Testis (tissue), 3 donors: Measurements from ENCODE around the gene USP36. TPM values are rescaled to one million over a fixed set of nuclear protein-coding genes. Genes with fewer than 3 reads are reported as not detected.

Experiments used
- DNase-seq: peaks from one replicate; pipeline ENCODE4 v3.0.0-alpha.2; 2019
- H3K27ac ChIP-seq, 2 donors: fragments of 200-600 bp; sonication (generic); one replicate each; pipeline ENCODE4 v1.5.1; 2019
- H3K27me3 ChIP-seq: fragments of 200-600 bp; sonication (generic); one replicate; pipeline ENCODE4 v1.5.1; 2019
- H3K36me3 ChIP-seq: fragments of 200-600 bp; sonication (generic); one replicate; pipeline ENCODE4 v1.5.1; 2017; ENCODE audit warnings: low read depth; ENCODE audit errors: missing control alignments
- H3K4me1 ChIP-seq: fragments of 200-600 bp; sonication (generic); one replicate; pipeline ENCODE4 v1.5.1; 2019
- H3K4me3 ChIP-seq, 2 donors: fragments of 200-600 bp; sonication (generic); one replicate each; pipeline ENCODE4 v1.5.1; 2017 to 2019
- H3K9me3 ChIP-seq: fragments of 200-600 bp; sonication (generic); one replicate; pipeline ENCODE4 v1.5.1; 2017
- POLR2A ChIP-seq: fragments of 450-650 bp; IDR thresholded peaks from one replicate; pipeline ENCODE4 v1.6.1; 2017; ENCODE audit warnings: antibody characterized with exemption, mild to moderate bottlenecking, moderate library complexity
- whole genome bisulfite sequencing, 2 donors: methylation state at CpG; one replicate each; pipeline ENCODE4 v1.1.5; 2018; 5-methylcytosine and 5-hydroxymethylcytosine counted together
- intact Hi-C: fragments of 100-400 bp; cut with DNase I; formaldehyde crosslinking; loops from one replicate; pipeline ENCODE4 v1.15.1; 2023; ENCODE audit warnings: low total_unique reads
- polyA plus RNA-seq: library from polyadenylated mRNA; stranded (reverse); fragments of 350-450 nt; fragmentation: Illumina TruSeq; extraction: RNeasy Lipid Tissue Mini Kit (QIAGEN cat#74804); gene quantifications from one replicate; pipeline ENCODE4 v1.2.3, GENCODE V29; 2014; ENCODE audit warnings: low read depth, low replicate concordance; ENCODE audit not compliant: insufficient read depth
- total RNA-seq, 2 donors: library from RNA; depleted of rRNA; stranded (reverse); fragments of >200 nt; gene quantifications; one replicate each; pipeline ENCODE4 v1.2.3, GENCODE V29; 2016
- TF ChIP-seq, protein P1 (sequence below), 3 experiments: fragments of 450-650 bp in 2 of 3; fragments of 200-600 bp in 1 of 3; sonication (generic) in 1 of 3; IDR thresholded peaks; one replicate each; pipeline ENCODE4 v1.5.1; 2016 to 2019; ENCODE audit warnings: antibody characterized with exemption in 3 of 3, mild to moderate bottlenecking in 2 of 3, moderate library complexity in 1 of 3

Gene USP36
- total and polyA plus RNA-seq, 3 donors from 2014 or later: 32.8 to 79.8 (median 77.5) TPM

DNA sequence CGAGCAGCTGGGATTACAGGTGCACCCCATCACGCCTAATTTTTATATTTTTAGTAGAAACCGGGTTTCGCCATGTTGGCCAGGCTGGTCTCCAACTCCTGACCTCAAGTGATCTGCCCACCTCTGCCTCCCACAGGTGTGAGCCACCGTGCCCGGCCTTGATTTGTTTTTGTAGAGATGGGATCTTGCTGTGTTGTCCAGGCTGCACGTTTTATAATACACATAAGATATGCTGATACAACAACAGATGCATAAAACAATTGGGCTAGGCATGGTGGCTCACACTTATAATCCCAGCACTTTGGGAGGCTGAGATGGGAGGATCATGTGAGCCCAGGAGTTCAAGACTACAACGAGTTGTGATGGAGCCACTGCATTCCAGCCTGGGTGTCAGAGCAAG is 6.0 kb downstream of the USP36 start:
- H3K36me3 ChIP-seq: no peaks in the 10 kb centered on the region
- TF ChIP-seq, protein P1, sequence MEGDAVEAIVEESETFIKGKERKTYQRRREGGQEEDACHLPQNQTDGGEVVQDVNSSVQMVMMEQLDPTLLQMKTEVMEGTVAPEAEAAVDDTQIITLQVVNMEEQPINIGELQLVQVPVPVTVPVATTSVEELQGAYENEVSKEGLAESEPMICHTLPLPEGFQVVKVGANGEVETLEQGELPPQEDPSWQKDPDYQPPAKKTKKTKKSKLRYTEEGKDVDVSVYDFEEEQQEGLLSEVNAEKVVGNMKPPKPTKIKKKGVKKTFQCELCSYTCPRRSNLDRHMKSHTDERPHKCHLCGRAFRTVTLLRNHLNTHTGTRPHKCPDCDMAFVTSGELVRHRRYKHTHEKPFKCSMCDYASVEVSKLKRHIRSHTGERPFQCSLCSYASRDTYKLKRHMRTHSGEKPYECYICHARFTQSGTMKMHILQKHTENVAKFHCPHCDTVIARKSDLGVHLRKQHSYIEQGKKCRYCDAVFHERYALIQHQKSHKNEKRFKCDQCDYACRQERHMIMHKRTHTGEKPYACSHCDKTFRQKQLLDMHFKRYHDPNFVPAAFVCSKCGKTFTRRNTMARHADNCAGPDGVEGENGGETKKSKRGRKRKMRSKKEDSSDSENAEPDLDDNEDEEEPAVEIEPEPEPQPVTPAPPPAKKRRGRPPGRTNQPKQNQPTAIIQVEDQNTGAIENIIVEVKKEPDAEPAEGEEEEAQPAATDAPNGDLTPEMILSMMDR (IDR thresholded peaks at IDR 0.05): no peak
- no peak for TF ChIP-seq POLR2A
- intact Hi-C loops: no loop called here
- peaks cover 10% of the 10 kb centered on the region for H3K4me1 ChIP-seq
- no peaks in the 10 kb centered on the region for H3K27me3 ChIP-seq
- no peak for DNase-seq
- no peak overlapping the region for H3K4me3 ChIP-seq
- no peaks in the 10 kb centered on the region for H3K9me3 ChIP-seq
- 93 to 94% methylated on average over 8 of the region's 8 CpGs for WGBS, 2 donors
- no peak overlapping the region for H3K27ac ChIP-seq

GRCh38 chr17:78832541-78832810 is 8.1 kb downstream of the USP36 start:
- 93 to 95% methylated on average over 2 of the region's 2 CpGs for WGBS, 2 donors
- no peak overlapping the region for H3K4me3 ChIP-seq
- no peaks in the 10 kb centered on the region for H3K27me3 ChIP-seq
- H3K27ac ChIP-seq: no peak overlapping the region
- no peaks in the 10 kb centered on the region for H3K9me3 ChIP-seq
- H3K4me1 ChIP-seq: no peaks in the 10 kb centered on the region
- TF ChIP-seq, protein P1 (IDR thresholded peaks at IDR 0.05): no peak
- no peak for TF ChIP-seq POLR2A
- no peak for DNase-seq
- no peaks in the 10 kb centered on the region for H3K36me3 ChIP-seq
- intact Hi-C loops: no loop called here

DNA sequence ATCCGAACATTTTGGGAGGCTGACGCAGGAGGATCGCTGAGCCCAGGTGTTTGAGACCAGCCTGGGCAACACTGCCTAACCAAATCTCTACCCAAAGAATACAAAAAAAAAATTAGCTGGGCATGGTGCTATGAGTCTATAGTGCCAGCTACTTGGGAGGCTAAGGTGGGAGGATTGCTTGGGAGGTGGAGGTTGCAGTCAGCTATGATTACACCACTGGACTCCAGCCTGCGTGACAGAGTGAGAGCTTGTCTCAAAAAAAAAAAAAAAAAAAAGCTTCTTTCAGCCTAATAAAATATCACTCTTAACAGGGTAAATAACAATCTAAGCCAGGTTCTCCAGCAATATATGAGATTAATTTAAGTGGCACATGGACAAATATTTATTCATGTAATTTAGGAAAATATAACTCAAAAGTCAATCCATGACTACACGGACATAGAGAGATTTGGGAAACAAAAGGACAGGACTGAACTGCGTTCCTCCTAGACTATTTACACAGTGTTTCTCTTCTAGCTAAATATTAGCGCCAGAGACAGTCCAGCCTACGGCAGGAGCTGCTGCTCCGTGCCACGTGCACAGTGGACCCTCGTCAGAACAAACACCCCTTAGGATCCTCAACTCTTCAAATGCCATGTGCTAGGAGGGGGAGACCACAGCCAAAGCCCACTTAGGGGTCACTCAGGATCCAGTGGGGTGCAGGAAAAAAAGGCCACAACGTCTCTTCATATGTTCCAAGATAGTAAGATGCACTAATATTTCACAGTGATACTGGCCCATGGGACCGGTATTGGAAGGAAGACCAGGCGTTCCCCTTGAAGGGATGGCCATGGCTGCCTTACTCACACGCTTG is 8.7 kb downstream of the USP36 start:
- Histone ChIP-seq H3K9me3 (no peaks in the 10 kb centered on the region), H3K27me3 (no peaks in the 10 kb centered on the region), H3K4me3 (no peak overlapping the region), H3K4me1 (no peaks in the 10 kb centered on the region), H3K27ac (no peak overlapping the region), H3K36me3 (no peaks in the 10 kb centered on the region)
- 88 to 90% methylated on average over 15 of the region's 15 CpGs for WGBS, 2 donors
- DNase-seq: no peak
- TF ChIP-seq, protein P1 (IDR thresholded peaks at IDR 0.05): no peak
- no peak for TF ChIP-seq POLR2A
- intact Hi-C loops: no loop called here

DNA sequence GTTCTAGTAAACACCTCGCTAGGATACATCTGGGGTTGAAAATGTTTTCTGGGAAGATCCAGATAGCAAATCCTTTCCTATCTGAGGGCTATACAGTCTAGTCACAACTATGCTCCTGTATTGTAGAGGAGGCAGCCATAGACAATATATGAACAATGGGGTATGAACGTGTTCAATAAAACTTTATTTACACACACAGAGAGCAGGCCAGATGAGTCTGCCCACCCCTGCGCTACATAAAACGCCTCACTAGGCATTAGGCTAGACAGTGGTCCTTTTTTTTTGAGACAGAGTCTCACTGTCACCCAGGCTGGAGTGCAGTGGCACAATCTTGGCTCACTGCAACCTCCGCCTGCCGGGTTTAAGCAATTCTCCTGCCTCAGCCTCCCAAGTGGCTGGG is 11.1 kb downstream of the USP36 start:
- 96 to 98% methylated on average over 5 to 6 of the region's 6 CpGs for WGBS, 2 donors
- intact Hi-C loops: no loop called here
- TF ChIP-seq, protein P1 (IDR thresholded peaks at IDR 0.05): no peak
- no peak for TF ChIP-seq POLR2A

More for the DNA sequence above, 11.1 kb downstream of the USP36 start:
- Histone ChIP-seq H3K4me3 (no peak overlapping the region), H3K36me3 (no peaks in the 10 kb centered on the region), H3K9me3 (no peaks in the 10 kb centered on the region), H3K27me3 (no peaks in the 10 kb centered on the region), H3K4me1 (no peaks in the 10 kb centered on the region), H3K27ac (no peak overlapping the region)
- DNase-seq: no peak
